Measurements from ENCODE around the gene BTK.
A peak's percentile ranks its signal among the peaks of the same experiment; 100 is the strongest.

The BTK gene

DNA sequence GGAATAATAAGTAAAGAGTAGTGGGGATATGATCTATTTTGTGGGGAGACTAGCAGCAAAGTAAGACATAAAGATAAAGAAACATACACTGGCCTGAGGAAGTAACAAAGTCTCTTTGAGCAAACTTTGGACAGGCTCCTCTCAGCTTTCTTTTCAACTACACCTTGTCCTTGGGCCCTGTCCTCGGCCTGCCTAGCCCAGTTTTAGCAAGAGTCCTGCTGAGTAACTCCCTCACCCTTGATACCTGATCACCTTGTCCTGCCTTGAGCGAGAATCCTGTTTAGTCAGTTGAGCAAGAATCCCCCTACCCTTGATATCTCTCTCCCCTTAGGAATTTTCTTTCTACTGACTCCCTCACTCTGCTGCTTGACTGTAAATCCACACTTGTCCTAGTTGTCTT lies 33.5 kb upstream of the BTK start:
- Histone ChIP-seq H3K4ac (ENCODE audit: low read length) (no peak overlapping the region), H4K91ac (ENCODE audit: low read depth, low read length, poor library complexity) (no peak overlapping the region), H3K14ac (ENCODE audit: low read length) (no peak overlapping the region), H3K23ac (ENCODE audit: low read depth, low read length, poor library complexity) (no peak overlapping the region), H2BK12ac (ENCODE audit: low read length) (no peak overlapping the region), H3K4me1 (ENCODE audit: control insufficient read depth in 2 of 2, insufficient read depth in 1 of 2, low read depth in 1 of 2, low read length in 2 of 2) (peaks cover 0 to 6% of the 10 kb centered on the region in 2 donors), H3K4me3 (ENCODE audit: low read length in 2 of 2) (no peak overlapping the region), H2BK15ac (ENCODE audit: low read length) (no peak overlapping the region), H2BK120ac (ENCODE audit: low read depth, low read length) (no peak overlapping the region), H2AFZ (ENCODE audit: low read length) (no peak overlapping the region), H3K27me3 (ENCODE audit: control insufficient read depth in 3 of 3, insufficient read depth in 3 of 3, low read depth in 1 of 3, low read length in 3 of 3) (peaks cover 0 to 3% (median 0%) of the 10 kb centered on the region in 3 experiments), H3K79me1 (ENCODE audit: low read depth, low read length) (peaks cover 1% of the 10 kb centered on the region), H3K36me3 (replicated peaks in 1 of 2; ENCODE audit: control insufficient read depth in 2 of 2, insufficient read depth in 2 of 2, low read length in 2 of 2) (peaks cover 0 to 2% of the 10 kb centered on the region in 2 donors), H3K4me2 (ENCODE audit: insufficient read depth, low read length, poor library complexity, severe bottlenecking) (no peak overlapping the region), H3K9me3 (replicated peaks in 1 of 2; ENCODE audit: control insufficient read depth in 2 of 2, insufficient read depth in 1 of 2, low read depth in 1 of 2, low read length in 2 of 2) (no peaks in the 10 kb centered on the region), H3K27ac (replicated peaks; ENCODE audit: low read length) (no peak overlapping the region), H2AK5ac (ENCODE audit: low read depth, low read length) (no peak overlapping the region), H3K18ac (ENCODE audit: low read length) (no peak overlapping the region), H3K9ac (ENCODE audit: low read depth, low read length, poor library complexity) (no peak overlapping the region), H4K8ac (ENCODE audit: low read depth, low read length) (no peak overlapping the region), H2BK5ac (ENCODE audit: low read length) (no peak overlapping the region)
- DNase-seq (ENCODE audit: low spot score), result no peak
- no CpG with 5 or more reads among the region's 2 CpGs for WGBS, 2 donors (ENCODE audit: extremely low coverage in 2 of 2, insufficient read length in 2 of 2, insufficient replicate concordance in 1 of 2)

- no CpG with 5 or more reads among the region's 56 CpGs for WGBS, 2 donors (ENCODE audit: extremely low coverage in 2 of 2, insufficient read length in 2 of 2, insufficient replicate concordance in 1 of 2)
- Histone ChIP-seq H2BK12ac (ENCODE audit: low read length) (no peak overlapping the region), H2BK120ac (ENCODE audit: low read depth, low read length) (no peak overlapping the region), H2BK15ac (ENCODE audit: low read length) (no peak overlapping the region), H3K9me3 (replicated peaks in 1 of 2; ENCODE audit: control insufficient read depth in 2 of 2, insufficient read depth in 1 of 2, low read depth in 1 of 2, low read length in 2 of 2) (no peaks in the 10 kb centered on the region), H3K9ac (ENCODE audit: low read depth, low read length, poor library complexity) (peak overlapping the region; percentile 86), H3K27me3 (ENCODE audit: control insufficient read depth in 3 of 3, insufficient read depth in 3 of 3, low read depth in 1 of 3, low read length in 3 of 3) (peaks cover 0 to 3% (median 0%) of the 10 kb centered on the region in 3 experiments), H3K79me1 (ENCODE audit: low read depth, low read length) (peaks cover 1% of the 10 kb centered on the region), H4K91ac (ENCODE audit: low read depth, low read length, poor library complexity) (no peak overlapping the region), H2AFZ (ENCODE audit: low read length) (peak overlapping the region; percentile 73), H2AK5ac (ENCODE audit: low read depth, low read length) (no peak overlapping the region), H3K36me3 (replicated peaks in 1 of 2; ENCODE audit: control insufficient read depth in 2 of 2, insufficient read depth in 2 of 2, low read length in 2 of 2) (peaks cover 0 to 14% of the 10 kb centered on the region in 2 donors), H3K18ac (ENCODE audit: low read length) (peak overlapping the region; percentile 94), H4K8ac (ENCODE audit: low read depth, low read length) (no peak overlapping the region), H2BK5ac (ENCODE audit: low read length) (peak overlapping the region; percentile 13), H3K4ac (ENCODE audit: low read length) (no peak overlapping the region), H3K27ac (replicated peaks; ENCODE audit: low read length) (peak overlapping the region; percentile 82), H3K23ac (ENCODE audit: low read depth, low read length, poor library complexity) (no peak overlapping the region), H3K4me2 (ENCODE audit: insufficient read depth, low read length, poor library complexity, severe bottlenecking) (peak overlapping the region; percentile 45), H3K4me1 (ENCODE audit: control insufficient read depth in 2 of 2, insufficient read depth in 1 of 2, low read depth in 1 of 2, low read length in 2 of 2) (peaks cover 0 to 6% of the 10 kb centered on the region in 2 donors), H3K4me3 (ENCODE audit: low read length in 2 of 2) (peak overlapping the region; percentile 41 to 79), H3K14ac (ENCODE audit: low read length) (no peak overlapping the region)
- peak; percentile 59 for DNase-seq (ENCODE audit: low spot score)
These were observed 32.2 kb upstream of the BTK start for GRCh38 chrX:101417981-101418841.

- H3K14ac ChIP-seq (ENCODE audit: low read length), result no peak overlapping the region
- H3K23ac ChIP-seq (ENCODE audit: low read depth, low read length, poor library complexity), result no peak overlapping the region
- H4K8ac ChIP-seq (ENCODE audit: low read depth, low read length), result no peak overlapping the region
- peaks cover 0 to 6% of the 10 kb centered on the region in 2 donors for H3K4me1 ChIP-seq (ENCODE audit: control insufficient read depth in 2 of 2, insufficient read depth in 1 of 2, low read depth in 1 of 2, low read length in 2 of 2)
- WGBS, 2 donors (ENCODE audit: extremely low coverage in 2 of 2, insufficient read length in 2 of 2, insufficient replicate concordance in 1 of 2), result no CpG with 5 or more reads among the region's 4 CpGs
- DNase-seq (ENCODE audit: low spot score), result no peak
- no peak overlapping the region for H3K9ac ChIP-seq (ENCODE audit: low read depth, low read length, poor library complexity)
- no peak overlapping the region for H2BK5ac ChIP-seq (ENCODE audit: low read length)
- no peak overlapping the region for H2AFZ ChIP-seq (ENCODE audit: low read length)
- H3K36me3 ChIP-seq (replicated peaks in 1 of 2; ENCODE audit: control insufficient read depth in 2 of 2, insufficient read depth in 2 of 2, low read length in 2 of 2), result peaks cover 7 to 25% of the 10 kb centered on the region in 2 donors
- H2BK120ac ChIP-seq (ENCODE audit: low read depth, low read length), result no peak overlapping the region
- no peak overlapping the region for H3K18ac ChIP-seq (ENCODE audit: low read length)
- no peak overlapping the region for H2BK15ac ChIP-seq (ENCODE audit: low read length)
- H2BK12ac ChIP-seq (ENCODE audit: low read length), result no peak overlapping the region
- H2AK5ac ChIP-seq (ENCODE audit: low read depth, low read length), result no peak overlapping the region
- H3K4me3 ChIP-seq (ENCODE audit: low read length in 2 of 2), result no peak overlapping the region
- no peak overlapping the region for H3K27ac ChIP-seq (replicated peaks; ENCODE audit: low read length)
- no peak overlapping the region for H4K91ac ChIP-seq (ENCODE audit: low read depth, low read length, poor library complexity)
- no peak overlapping the region for H3K4me2 ChIP-seq (ENCODE audit: insufficient read depth, low read length, poor library complexity, severe bottlenecking)
- H3K9me3 ChIP-seq (replicated peaks in 1 of 2; ENCODE audit: control insufficient read depth in 2 of 2, insufficient read depth in 1 of 2, low read depth in 1 of 2, low read length in 2 of 2), result no peaks in the 10 kb centered on the region
- peaks cover 1% of the 10 kb centered on the region for H3K79me1 ChIP-seq (ENCODE audit: low read depth, low read length)
- peaks cover 0 to 3% (median 0%) of the 10 kb centered on the region in 3 experiments for H3K27me3 ChIP-seq (ENCODE audit: control insufficient read depth in 3 of 3, insufficient read depth in 3 of 3, low read depth in 1 of 3, low read length in 3 of 3)
- H3K4ac ChIP-seq (ENCODE audit: low read length), result no peak overlapping the region
These were observed 31.2 kb upstream of the BTK start for GRCh38 chrX:101417190-101417589.

- no peak overlapping the region for H4K91ac ChIP-seq (ENCODE audit: low read depth, low read length, poor library complexity)
- WGBS, 2 donors (ENCODE audit: extremely low coverage in 2 of 2, insufficient read length in 2 of 2, insufficient replicate concordance in 1 of 2), result no CpG with 5 or more reads among the region's 7 CpGs
- H2BK5ac ChIP-seq (ENCODE audit: low read length), result no peak overlapping the region
- H2BK120ac ChIP-seq (ENCODE audit: low read depth, low read length), result no peak overlapping the region
- no peak overlapping the region for H2AK5ac ChIP-seq (ENCODE audit: low read depth, low read length)
- no peak overlapping the region for H3K18ac ChIP-seq (ENCODE audit: low read length)
- no peak overlapping the region for H3K23ac ChIP-seq (ENCODE audit: low read depth, low read length, poor library complexity)
- H3K27me3 ChIP-seq (ENCODE audit: control insufficient read depth in 3 of 3, insufficient read depth in 3 of 3, low read depth in 1 of 3, low read length in 3 of 3), result peaks cover 0 to 3% (median 0%) of the 10 kb centered on the region in 3 experiments
- H2AFZ ChIP-seq (ENCODE audit: low read length), result no peak overlapping the region
- no peak overlapping the region for H3K4me2 ChIP-seq (ENCODE audit: insufficient read depth, low read length, poor library complexity, severe bottlenecking)
- no peak overlapping the region for H3K14ac ChIP-seq (ENCODE audit: low read length)
- no peak overlapping the region for H3K4me3 ChIP-seq (ENCODE audit: low read length in 2 of 2)
- H3K9ac ChIP-seq (ENCODE audit: low read depth, low read length, poor library complexity), result no peak overlapping the region
- peaks cover 0 to 6% of the 10 kb centered on the region in 2 donors for H3K4me1 ChIP-seq (ENCODE audit: control insufficient read depth in 2 of 2, insufficient read depth in 1 of 2, low read depth in 1 of 2, low read length in 2 of 2)
- DNase-seq (ENCODE audit: low spot score), result no peak
- H2BK12ac ChIP-seq (ENCODE audit: low read length), result no peak overlapping the region
- peaks cover 1% of the 10 kb centered on the region for H3K79me1 ChIP-seq (ENCODE audit: low read depth, low read length)
- H4K8ac ChIP-seq (ENCODE audit: low read depth, low read length), result no peak overlapping the region
- no peak overlapping the region for H3K4ac ChIP-seq (ENCODE audit: low read length)
- no peak overlapping the region for H3K27ac ChIP-seq (replicated peaks; ENCODE audit: low read length)
- H3K36me3 ChIP-seq (replicated peaks in 1 of 2; ENCODE audit: control insufficient read depth in 2 of 2, insufficient read depth in 2 of 2, low read length in 2 of 2), result peaks cover 11 to 30% of the 10 kb centered on the region in 2 donors
- H2BK15ac ChIP-seq (ENCODE audit: low read length), result no peak overlapping the region
- no peaks in the 10 kb centered on the region for H3K9me3 ChIP-seq (replicated peaks in 1 of 2; ENCODE audit: control insufficient read depth in 2 of 2, insufficient read depth in 1 of 2, low read depth in 1 of 2, low read length in 2 of 2)
These were observed 30.7 kb upstream of the BTK start for GRCh38 chrX:101416691-101417090.
